HuH-7.5 (cell line): Measurements from ENCODE around the gene KIF14.

Source experiments
- DNase-seq: peaks from one replicate; pipeline ENCODE4 v3.0.0; 2011; ENCODE audit warnings: low spot score

Gene KIF14, protein sequence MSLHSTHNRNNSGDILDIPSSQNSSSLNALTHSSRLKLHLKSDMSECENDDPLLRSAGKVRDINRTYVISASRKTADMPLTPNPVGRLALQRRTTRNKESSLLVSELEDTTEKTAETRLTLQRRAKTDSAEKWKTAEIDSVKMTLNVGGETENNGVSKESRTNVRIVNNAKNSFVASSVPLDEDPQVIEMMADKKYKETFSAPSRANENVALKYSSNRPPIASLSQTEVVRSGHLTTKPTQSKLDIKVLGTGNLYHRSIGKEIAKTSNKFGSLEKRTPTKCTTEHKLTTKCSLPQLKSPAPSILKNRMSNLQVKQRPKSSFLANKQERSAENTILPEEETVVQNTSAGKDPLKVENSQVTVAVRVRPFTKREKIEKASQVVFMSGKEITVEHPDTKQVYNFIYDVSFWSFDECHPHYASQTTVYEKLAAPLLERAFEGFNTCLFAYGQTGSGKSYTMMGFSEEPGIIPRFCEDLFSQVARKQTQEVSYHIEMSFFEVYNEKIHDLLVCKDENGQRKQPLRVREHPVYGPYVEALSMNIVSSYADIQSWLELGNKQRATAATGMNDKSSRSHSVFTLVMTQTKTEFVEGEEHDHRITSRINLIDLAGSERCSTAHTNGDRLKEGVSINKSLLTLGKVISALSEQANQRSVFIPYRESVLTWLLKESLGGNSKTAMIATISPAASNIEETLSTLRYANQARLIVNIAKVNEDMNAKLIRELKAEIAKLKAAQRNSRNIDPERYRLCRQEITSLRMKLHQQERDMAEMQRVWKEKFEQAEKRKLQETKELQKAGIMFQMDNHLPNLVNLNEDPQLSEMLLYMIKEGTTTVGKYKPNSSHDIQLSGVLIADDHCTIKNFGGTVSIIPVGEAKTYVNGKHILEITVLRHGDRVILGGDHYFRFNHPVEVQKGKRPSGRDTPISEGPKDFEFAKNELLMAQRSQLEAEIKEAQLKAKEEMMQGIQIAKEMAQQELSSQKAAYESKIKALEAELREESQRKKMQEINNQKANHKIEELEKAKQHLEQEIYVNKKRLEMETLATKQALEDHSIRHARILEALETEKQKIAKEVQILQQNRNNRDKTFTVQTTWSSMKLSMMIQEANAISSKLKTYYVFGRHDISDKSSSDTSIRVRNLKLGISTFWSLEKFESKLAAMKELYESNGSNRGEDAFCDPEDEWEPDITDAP (N-terminal part only)

DNA sequence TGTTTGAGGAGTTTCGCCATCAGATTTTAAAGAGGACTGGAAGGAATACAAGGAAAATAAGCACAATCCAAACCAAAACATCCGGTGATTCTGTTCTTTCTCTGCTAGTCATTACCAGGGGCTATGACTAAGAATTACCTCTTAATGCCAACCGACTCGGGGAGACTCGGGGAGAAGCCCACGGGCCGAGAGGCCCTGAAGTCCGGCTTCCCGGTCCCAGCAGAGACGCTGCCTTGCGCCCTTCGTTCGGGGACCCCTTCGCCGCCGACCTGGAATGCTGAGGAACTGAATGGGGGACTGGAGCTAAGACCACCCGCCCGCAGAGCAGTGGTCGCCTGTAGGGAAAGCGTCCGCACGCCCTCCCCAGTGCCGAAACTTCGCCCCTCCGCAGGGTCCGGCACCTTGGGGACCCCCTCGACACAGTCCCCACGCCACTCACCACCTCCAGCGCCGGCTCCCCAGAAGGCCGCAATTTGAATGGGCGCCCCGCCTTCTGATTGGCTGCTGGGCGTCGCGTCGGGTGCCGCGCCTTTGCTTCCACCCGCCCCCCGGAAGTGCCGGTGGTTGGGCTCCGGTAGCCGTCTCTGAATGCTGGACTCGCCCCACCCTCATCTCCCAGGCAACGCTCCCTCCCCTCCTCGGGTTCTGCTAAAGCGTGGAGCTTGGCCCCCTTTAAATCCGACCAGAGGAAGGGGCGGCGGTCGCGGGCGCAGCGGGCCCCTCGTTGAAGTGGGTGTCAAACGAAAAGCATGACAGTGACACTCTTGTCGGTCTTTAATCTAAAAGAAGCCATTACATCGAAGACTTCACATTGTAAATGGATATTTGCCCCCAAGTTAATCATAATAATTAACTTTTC, at the start of gene KIF14:
Gene KIF14, minus strand, starts transcription at position 479 of the 859 bp plus-strand sequence. CDS start 2,028 bp downstream, outside the sequence.
- peak; percentile 92 for DNase-seq

DNA sequence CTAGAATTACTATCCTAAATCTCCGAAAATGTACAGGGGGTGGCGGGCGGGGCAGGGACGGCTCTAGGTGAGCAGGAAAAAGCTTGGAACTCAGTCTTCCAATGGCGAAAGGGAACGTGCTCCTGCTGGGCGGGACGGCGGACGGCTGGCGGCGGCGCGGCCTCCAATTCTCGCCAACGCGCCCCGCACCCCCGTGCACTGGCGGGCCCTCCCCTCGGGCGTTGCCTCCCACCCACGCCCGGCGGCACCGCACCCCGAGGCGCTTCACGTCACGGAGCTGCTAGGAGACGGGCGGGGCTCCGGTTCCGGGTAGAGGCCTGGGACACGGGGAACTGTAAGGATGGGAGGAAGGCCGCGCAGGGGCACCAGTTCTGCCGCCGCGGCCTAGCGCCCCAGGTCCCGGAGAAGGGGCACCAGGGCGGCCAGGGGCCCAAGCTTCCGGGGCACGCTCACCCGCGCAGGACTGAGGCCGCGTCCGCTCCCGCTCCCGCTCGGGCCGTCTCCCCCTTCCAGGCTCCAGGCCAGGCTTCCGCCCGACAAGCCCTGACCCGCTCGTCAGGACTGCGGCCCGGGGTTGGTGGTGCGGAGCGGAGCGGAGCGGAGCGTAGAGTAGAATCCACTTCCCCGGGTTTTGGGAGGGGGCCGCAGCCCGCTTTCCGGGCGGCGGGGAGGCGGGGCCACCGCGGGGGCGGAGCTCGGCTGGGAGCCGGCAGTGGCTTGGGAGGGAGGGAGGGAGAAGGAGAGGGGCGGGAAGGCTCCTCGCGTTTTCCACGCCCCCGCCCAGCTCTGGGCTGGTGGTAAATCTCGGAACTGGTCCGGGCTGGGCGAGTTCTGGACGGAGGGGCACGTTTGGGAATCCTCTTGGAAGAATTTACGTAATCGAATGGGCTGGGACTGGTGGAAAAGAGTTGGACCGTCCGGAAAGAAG, 49.0 kb upstream of the KIF14 start, which contains the start of gene DDX59:
Gene DDX59, minus strand, starts transcription at position 594 of the 928 bp plus-strand sequence. CDS start 3,167 bp downstream, outside the sequence.
- DNase-seq = peak; percentile 87

DNA sequence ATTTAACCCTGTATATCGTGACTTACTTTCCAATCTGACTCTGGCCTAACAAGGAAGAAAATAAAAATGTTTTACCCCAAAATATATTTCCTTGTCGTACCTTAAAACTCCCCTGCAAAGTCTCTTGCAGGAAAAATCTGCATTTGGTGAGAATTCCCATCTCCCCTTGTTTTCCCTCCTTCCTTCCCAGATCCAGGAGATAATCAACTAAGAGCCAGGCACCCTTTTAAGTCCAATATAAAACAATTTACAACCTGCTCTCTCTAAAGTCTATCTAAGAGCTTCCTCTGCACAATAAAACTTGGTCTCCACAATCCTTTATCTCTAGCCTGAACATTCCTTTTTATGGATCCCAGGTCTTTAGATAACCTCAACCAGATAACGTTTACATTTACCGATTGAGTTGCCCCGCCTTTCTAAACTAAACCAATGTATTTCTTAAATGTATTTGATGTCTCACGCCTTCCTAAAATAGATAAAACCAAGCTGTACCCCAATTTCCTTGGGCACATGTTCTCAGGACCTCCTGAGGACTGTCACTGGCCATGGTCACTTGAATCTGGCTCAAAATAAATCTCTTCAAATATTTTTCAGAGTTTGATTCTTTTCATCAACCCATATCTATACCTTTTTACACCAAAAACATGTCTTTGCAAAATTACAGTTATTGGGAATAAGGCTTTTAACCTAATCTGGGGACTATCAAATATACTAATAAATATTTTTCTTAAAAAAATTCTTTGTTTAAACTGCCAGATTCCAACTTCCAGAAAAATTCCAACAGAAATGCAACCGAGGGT, 48.2 kb upstream of the KIF14 start:
- DNase-seq = no peak

DNA sequence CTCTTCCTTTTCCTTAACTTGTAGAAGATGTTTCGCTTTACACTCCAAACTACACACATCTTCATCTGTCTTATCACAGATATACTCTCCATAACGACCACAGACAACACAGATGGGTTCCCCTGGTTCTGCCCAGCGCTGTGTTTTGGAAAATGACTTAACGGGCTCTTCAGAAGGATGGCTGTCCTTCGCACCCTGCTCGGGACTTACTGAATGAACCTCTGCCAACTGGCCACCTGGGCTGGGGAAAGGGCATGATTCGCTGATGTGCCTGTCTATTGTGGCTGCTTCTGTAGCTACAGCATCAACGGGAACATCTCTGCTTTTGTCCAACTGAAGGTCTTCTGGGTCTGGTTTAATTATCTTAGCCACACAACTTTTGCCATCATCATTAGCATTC, 45.8 kb upstream of the KIF14 start:
- no peak for DNase-seq

DNA sequence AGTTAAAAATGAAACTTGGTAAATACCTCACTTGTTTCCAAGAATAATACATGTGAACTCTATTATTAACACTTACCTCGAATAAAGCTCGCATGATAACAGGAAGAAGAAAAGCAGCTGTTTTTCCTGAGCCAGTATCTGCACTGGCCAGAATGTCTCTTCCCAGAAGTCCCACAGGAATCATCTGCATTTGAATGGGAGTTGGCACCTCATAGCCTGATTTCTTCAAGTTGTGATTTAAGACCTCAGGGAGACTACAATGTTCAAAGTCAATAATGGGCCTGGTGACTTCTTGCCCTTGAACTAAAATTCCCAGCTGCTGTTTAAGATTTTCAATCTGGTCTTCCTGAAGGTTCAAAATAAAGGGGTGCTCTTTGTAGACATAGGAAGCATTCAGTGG, 45.3 kb upstream of the KIF14 start:
- no peak for DNase-seq

DNA sequence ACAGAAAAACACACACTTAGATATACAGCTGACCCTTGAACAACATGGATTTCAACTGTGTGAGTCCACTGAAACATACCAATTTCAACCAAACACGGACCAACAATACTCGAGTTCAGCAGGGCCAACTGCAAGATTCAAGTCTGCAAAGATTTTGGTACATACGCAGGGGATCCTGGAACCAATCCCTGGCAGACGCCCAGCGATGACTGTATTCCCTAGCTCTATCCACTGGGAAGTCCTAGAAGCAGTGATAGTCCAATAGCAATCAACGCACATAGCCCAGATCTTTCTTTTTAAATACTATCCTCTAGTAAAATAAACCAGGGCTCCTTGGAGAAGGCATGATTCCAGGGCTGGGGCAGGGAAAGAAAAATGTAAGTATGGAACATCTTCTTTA, 40.2 kb upstream of the KIF14 start:
- DNase-seq = no peak

- no peak for DNase-seq
These were observed 38.7 kb upstream of the KIF14 start for GRCh38 chr1:200659269-200659668.

DNA sequence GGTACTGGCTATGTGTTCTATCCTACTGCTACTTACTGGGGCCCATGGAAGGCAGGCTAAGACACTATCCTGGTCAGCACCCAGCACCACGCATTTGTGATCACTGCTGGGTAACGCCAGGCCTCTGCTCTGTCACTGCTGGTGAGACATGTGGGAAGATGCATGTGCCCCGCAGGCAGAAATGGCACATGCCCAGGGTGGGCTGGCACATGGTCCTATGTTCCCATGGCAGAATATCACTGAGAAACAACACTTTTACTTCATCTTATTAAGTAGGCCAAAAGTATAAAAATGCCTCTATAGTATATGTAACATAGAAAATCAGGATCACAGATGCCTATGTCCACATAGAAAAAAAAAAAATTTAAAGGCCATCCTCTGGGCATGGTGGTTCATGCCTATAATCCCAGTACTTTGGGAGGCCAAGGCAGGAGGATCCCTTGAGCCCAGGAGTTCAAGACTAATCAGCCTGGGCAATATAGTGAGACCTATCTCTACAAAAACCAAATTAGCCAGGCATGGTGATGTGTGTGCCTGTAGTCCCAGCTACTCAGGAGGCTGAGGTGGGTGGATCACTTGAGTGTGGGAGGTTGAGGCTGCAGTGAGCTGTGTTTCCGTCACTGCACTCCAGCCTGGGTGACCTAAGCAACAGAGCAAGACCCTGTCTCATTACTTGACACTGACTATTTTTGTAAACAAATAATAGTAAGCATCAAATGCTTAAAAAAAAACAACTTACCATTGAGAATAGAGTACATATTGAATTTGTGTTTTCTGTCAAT, 37.7 kb upstream of the KIF14 start:
- DNase-seq = no peak

- no peak for DNase-seq
These were observed 34.1 kb upstream of the KIF14 start for GRCh38 chr1:200654660-200655059.

DNA sequence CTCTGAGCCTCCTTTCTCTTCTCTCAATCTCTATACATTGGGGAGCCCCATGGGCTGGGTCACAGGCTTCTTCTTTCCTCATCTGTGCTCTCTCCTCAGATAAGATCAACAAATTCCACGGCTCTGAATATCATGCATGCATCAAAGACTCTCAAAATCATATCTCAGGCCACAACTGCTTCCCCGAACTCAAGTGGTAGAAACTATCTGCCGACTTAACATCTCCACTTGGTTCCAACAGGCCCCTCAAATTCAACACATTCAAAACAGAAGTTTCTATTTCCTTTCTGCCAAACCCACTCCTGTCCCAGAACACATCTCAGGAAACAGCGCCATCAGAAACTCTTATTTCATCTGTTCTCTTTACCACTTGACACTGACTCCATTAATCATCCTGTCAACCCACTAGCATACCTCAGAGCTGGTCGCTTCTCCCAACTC, 32.5 kb upstream of the KIF14 start:
- no peak for DNase-seq

GRCh38 chr1:200652378-200652777, 31.8 kb upstream of the KIF14 start:
- DNase-seq = no peak

- DNase-seq = no peak
These were observed 26.0 kb upstream of the KIF14 start for GRCh38 chr1:200646515-200646914.

DNA sequence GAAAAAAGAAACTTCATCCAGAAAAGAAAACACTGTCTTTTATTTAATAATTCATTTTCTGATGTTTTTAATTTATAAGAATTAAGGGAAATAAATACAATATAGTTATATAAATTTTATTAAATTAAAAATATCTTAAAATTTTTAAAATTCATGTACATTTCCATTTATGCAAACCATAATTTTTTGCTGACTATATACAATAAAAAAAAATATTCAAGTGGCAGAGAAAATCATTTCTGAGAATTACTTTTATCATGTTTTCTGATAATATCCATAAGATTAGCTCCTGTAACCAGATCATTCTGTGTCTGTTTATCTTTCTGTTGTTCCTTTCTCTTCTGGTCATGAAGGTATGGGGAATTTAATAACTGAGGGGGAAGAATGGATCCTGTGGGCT, 23.5 kb upstream of the KIF14 start:
- DNase-seq = no peak

DNA sequence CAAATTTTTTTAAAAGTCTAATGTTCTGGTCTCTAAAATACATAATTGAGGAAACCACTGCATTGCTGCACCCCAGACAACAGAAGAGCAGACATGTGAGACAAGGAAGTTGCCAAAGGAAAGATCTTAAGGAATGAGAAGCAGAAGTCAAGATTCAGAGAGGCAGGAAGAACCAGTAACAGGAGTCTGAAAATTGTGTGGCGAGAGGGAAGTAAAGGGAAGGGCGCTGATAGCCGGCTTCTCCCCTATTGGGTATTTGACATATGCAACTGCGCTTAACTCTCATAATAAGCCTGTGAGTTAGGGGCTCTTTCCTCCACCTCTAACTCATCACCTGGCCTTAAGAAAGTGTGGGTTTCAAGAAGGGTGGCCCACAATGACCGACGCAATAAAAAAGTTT, 21.9 kb upstream of the KIF14 start:
- DNase-seq = no peak

DNA sequence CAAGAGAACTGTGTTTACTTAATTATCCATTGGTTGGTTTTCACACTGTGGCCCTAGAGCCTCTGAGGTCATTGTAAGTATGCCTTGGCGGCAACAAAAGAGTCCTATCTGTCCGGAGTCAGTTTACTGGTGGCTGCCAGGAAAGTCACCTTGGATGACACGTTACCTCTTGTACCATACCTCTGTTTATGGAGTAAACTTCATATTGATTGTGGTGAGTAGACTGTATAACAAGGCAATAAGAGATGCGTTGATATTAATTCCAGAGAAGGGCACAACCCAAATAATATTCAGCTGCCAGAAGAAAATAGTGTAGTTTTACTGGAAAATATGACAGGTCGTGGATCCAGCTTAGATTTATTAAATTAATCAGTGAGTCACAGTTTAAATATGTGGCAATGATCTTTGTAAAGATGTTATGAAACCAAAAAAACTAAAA, 20.4 kb upstream of the KIF14 start:
- no peak for DNase-seq

DNA sequence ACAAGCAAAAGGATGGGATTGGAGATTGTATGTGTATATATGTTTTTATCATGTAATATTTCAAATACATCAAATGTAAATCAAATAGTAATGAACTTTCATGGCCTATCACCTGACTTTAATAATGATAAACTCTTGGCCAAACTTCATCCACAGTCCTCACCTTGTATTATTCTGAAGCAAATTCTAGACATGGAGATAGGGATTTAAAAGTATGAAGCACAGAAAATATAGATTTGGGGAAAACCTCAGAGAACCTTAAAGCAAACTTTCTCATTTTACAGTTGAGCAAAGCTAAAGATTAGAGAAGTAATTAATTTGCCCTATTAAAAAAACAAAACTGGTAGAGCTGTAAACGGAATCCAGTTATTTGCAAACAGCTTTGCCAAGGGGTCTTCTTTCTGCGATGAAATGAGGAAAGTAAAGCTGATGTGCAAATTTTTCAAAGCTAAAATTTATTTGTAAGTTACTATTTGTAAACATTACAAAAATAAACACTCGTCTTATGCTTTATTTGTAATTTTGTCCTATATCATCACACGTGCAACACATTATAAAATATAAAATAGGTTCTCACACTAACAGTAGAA, 19.9 kb upstream of the KIF14 start:
- no peak for DNase-seq

DNA sequence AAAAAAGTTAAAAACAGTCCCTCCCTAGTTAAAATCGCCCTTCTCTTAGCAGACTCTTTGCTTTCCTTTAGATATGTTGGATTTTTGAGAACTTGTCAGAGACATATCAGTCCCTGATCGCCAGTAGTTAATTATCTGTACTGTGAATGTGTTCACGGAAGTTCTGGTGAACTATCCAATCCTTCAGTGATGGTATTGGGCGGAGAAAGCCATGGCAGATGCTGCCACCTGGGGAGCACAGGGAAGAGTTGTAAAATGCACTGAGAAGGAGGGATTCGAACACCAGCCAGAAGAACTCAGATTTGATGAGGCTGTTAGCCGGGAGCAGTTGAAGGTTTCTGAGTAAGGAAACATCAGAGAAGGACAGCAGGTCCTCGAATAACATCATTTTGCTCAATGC, 17.5 kb upstream of the KIF14 start:
- DNase-seq = no peak

DNA sequence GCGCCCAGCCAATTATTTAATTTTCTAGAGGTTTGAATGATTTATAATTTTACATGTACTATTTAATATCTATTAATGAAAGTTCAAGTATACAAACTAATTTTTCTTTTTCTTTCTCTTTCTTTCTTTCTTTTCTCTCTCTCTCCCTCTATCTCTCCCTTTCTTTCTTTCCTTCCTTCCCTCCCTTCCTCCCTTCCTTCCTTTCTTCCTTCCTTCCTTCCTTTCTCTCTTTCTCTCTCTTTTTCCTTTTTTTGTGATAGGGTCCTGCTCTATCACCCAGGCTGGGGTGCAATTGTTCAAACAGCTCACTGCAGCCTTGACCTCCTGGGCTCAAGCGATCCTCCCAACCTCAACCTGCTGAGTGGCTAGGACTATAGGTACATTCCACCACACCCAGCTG, 16.1 kb upstream of the KIF14 start:
- no peak for DNase-seq
